Ishikawa (cell line): ENCODE data around the gene F2R.

Experiments
- EP300 ChIP-seq: IDR thresholded peaks from 2 replicates; pipeline ENCODE4 v1.6.1; 2012; ENCODE audit warnings: borderline replicate concordance
- RAD21 ChIP-seq: IDR thresholded peaks from 2 replicates; pipeline ENCODE4 v1.6.1; 2012; ENCODE audit warnings: low read depth
- TEAD4 ChIP-seq: IDR thresholded peaks from 2 replicates; pipeline ENCODE4 v1.6.1; 2012
- YY1 ChIP-seq: IDR thresholded peaks from 2 replicates; pipeline ENCODE4 v1.6.1; 2012; ENCODE audit warnings: low read depth
- TF ChIP-seq, protein P1 (sequence below): IDR thresholded peaks from 2 replicates; pipeline ENCODE4 v1.6.1; 2012; ENCODE audit warnings: low read depth, mild to moderate bottlenecking

DNA sequence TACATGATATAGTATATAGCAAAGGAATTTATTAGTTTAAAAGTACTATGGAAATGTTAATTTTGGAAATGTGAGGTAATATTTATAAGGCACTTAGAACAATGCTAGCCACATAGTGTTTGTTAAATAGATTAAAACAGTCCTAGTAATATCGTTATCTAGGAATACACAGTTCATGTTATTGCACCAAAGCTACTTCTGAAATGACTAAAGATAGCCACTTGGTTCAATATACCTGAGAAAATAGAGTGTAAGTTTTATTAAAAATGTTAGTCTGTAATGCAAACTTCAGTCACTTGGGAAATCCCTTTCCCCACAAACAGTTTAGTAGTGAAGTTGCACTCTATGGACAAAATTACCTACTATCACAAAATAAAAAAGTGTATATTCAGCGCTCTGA is 15.4 kb upstream of the F2R start:
- no peak for TF ChIP-seq EP300
- no peak for TF ChIP-seq RAD21
- TF ChIP-seq YY1: no peak
- TF ChIP-seq, protein P1, sequence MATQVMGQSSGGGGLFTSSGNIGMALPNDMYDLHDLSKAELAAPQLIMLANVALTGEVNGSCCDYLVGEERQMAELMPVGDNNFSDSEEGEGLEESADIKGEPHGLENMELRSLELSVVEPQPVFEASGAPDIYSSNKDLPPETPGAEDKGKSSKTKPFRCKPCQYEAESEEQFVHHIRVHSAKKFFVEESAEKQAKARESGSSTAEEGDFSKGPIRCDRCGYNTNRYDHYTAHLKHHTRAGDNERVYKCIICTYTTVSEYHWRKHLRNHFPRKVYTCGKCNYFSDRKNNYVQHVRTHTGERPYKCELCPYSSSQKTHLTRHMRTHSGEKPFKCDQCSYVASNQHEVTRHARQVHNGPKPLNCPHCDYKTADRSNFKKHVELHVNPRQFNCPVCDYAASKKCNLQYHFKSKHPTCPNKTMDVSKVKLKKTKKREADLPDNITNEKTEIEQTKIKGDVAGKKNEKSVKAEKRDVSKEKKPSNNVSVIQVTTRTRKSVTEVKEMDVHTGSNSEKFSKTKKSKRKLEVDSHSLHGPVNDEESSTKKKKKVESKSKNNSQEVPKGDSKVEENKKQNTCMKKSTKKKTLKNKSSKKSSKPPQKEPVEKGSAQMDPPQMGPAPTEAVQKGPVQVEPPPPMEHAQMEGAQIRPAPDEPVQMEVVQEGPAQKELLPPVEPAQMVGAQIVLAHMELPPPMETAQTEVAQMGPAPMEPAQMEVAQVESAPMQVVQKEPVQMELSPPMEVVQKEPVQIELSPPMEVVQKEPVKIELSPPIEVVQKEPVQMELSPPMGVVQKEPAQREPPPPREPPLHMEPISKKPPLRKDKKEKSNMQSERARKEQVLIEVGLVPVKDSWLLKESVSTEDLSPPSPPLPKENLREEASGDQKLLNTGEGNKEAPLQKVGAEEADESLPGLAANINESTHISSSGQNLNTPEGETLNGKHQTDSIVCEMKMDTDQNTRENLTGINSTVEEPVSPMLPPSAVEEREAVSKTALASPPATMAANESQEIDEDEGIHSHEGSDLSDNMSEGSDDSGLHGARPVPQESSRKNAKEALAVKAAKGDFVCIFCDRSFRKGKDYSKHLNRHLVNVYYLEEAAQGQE: no peak
- TF ChIP-seq TEAD4: no peak
